ENCODE measurements around the gene LGALS8.

The LGALS8 gene

GRCh38 chr1:236514703-236515442 is 8.9 kb upstream of the LGALS8 start:
- Histone ChIP-seq H3K79me2 (ENCODE audit: insufficient read depth, low read depth) (no peaks in the 10 kb centered on the region), H2AFZ (ENCODE audit: low read depth) (no peak overlapping the region), H3K27me3 (ENCODE audit: insufficient read depth, low read depth) (peaks cover 4% of the 10 kb centered on the region; the same call in 1 of the 2 replicates), H3K4me3 (IDR thresholded peaks at IDR 0.05; ENCODE audit: insufficient read depth, low read depth, low read length) (no peak overlapping the region), H3K36me3 (ENCODE audit: insufficient read depth) (no peaks in the 10 kb centered on the region), H4K20me1 (ENCODE audit: insufficient read depth) (no peaks in the 10 kb centered on the region), H3K27ac (no peak overlapping the region), H3K4me2 (no peak overlapping the region), H3K4me1 (ENCODE audit: low read depth, poor library complexity, severe bottlenecking) (no peaks in the 10 kb centered on the region), H3K9ac (no peak overlapping the region)
- TF ChIP-seq CTCF (conservative IDR thresholded peaks at IDR 0.05; ENCODE audit: low read depth, low read length): no peak

GRCh38 chr1:236515443-236515958 is 8.3 kb upstream of the LGALS8 start:
- TF ChIP-seq CTCF (conservative IDR thresholded peaks at IDR 0.05; ENCODE audit: low read depth, low read length): no peak
- H3K4me2 ChIP-seq: no peak overlapping the region
- H3K27me3 ChIP-seq (ENCODE audit: insufficient read depth, low read depth): no peaks in the 10 kb centered on the region; the same call in 1 of the 2 replicates
- H3K9ac ChIP-seq: no peak overlapping the region
- no peaks in the 10 kb centered on the region for H3K79me2 ChIP-seq (ENCODE audit: insufficient read depth, low read depth)
- no peak overlapping the region for H3K4me3 ChIP-seq (IDR thresholded peaks at IDR 0.05; ENCODE audit: insufficient read depth, low read depth, low read length)
- H3K36me3 ChIP-seq (ENCODE audit: insufficient read depth): no peaks in the 10 kb centered on the region
- no peak overlapping the region for H2AFZ ChIP-seq (ENCODE audit: low read depth)
- H4K20me1 ChIP-seq (ENCODE audit: insufficient read depth): no peaks in the 10 kb centered on the region
- no peak overlapping the region for H3K27ac ChIP-seq
- H3K4me1 ChIP-seq (ENCODE audit: low read depth, poor library complexity, severe bottlenecking): no peaks in the 10 kb centered on the region

GRCh38 chr1:236516929-236517704 is 6.7 kb upstream of the LGALS8 start:
- Histone ChIP-seq H3K4me3 (IDR thresholded peaks at IDR 0.05; ENCODE audit: insufficient read depth, low read depth, low read length) (no peak overlapping the region), H3K9ac (no peak overlapping the region), H4K20me1 (ENCODE audit: insufficient read depth) (no peaks in the 10 kb centered on the region), H3K27me3 (ENCODE audit: insufficient read depth, low read depth) (no peaks in the 10 kb centered on the region), H3K79me2 (ENCODE audit: insufficient read depth, low read depth) (no peaks in the 10 kb centered on the region), H3K36me3 (ENCODE audit: insufficient read depth) (no peaks in the 10 kb centered on the region), H3K4me1 (ENCODE audit: low read depth, poor library complexity, severe bottlenecking) (no peaks in the 10 kb centered on the region), H3K4me2 (no peak overlapping the region), H2AFZ (ENCODE audit: low read depth) (no peak overlapping the region), H3K27ac (no peak overlapping the region)
- no peak for TF ChIP-seq CTCF (conservative IDR thresholded peaks at IDR 0.05; ENCODE audit: low read depth, low read length)

- no peaks in the 10 kb centered on the region for H3K36me3 ChIP-seq (ENCODE audit: insufficient read depth)
- no peak overlapping the region for H3K9ac ChIP-seq
- H4K20me1 ChIP-seq (ENCODE audit: insufficient read depth): no peaks in the 10 kb centered on the region
- H3K27me3 ChIP-seq (ENCODE audit: insufficient read depth, low read depth): no peaks in the 10 kb centered on the region
- H3K4me3 ChIP-seq (IDR thresholded peaks at IDR 0.05; ENCODE audit: insufficient read depth, low read depth, low read length): no peak overlapping the region
- no peak overlapping the region for H3K4me2 ChIP-seq
- no peak for TF ChIP-seq CTCF (conservative IDR thresholded peaks at IDR 0.05; ENCODE audit: low read depth, low read length)
- H3K4me1 ChIP-seq (ENCODE audit: low read depth, poor library complexity, severe bottlenecking): no peaks in the 10 kb centered on the region
- H3K27ac ChIP-seq: no peak overlapping the region
- no peaks in the 10 kb centered on the region for H3K79me2 ChIP-seq (ENCODE audit: insufficient read depth, low read depth)
- no peak overlapping the region for H2AFZ ChIP-seq (ENCODE audit: low read depth)
Measured at GRCh38 chr1:236518322-236518721, 5.5 kb upstream of the LGALS8 start.

Measured in KMS-11 (cell line).